GM13976 (cell line): ENCODE results near the gene LRIT1.
A peak's percentile ranks its signal among the peaks of the same experiment; 100 is the strongest.

Source experiments
- DNase-seq: peaks from one replicate; pipeline ENCODE4 v3.0.0; 2012; ENCODE audit warnings: low spot score
- CTCF ChIP-seq: IDR thresholded peaks from 2 replicates; pipeline ENCODE4 v1.5.1; 2012; ENCODE audit warnings: borderline replicate concordance, mild to moderate bottlenecking; ENCODE audit not compliant: insufficient read depth; ENCODE audit errors: extremely low read depth, missing control alignments, control extremely low read depth
- in situ Hi-C: fragments of 300-500 bp; cut with MboI; formaldehyde crosslinking; loops from one replicate; pipeline ENCODE4 v1.12.0; 2022; ENCODE audit warnings: low sequenced_read_pairs, mixed read lengths, inconsistent platforms; ENCODE audit not compliant: unreplicated experiment

LRIT1 gene

DNA sequence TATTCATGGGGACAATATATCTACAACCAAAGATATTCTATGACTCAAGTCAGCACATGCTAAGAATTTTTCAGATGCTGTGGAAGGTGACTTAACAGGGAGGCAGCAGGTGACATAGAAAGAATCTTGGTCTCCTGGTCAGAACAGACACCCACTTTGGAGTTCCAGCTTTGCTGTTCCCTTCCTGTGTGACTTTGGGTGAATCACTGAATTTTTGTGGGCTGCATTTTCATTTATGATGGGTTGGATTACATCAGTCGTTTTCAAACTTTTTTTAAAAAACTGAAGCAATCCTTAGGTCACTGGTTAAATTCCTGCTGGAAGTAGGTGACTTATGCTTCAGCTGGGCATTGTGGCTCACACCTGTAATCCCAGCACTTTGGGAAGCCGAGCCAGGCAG, 28.4 kb upstream of the LRIT1 start:
- DNase-seq: no peak
- in situ Hi-C loops: loop anchor here (5.0 to 10.0 kb wide), 2 partner anchors 85 to 273 kb away; no protein-coding TSS in a partner anchor
- no peak for TF ChIP-seq CTCF

DNA sequence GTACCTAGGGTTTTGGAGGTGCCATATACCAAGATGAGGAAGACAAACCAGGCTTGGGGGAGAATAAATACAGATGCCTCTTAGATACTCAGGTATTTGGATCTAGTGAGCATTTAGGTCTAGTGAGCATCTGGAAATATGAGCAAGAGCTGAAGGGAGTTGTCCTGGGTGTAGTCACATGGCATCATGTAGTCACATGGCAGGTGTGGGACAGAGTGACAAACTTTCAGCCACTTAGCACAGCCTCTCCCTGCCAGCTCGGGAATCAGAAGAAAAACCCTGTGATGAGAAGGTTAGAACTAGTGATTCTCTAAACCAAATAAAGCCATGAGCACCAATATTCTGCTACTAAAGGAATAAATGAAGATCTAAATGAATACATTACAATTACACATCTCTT, 27.8 kb upstream of the LRIT1 start:
- TF ChIP-seq CTCF: no peak
- no peak for DNase-seq
- in situ Hi-C loops: loop anchor here (5.0 to 10.0 kb wide), 2 partner anchors 86 to 273 kb away; no protein-coding TSS in a partner anchor

DNA sequence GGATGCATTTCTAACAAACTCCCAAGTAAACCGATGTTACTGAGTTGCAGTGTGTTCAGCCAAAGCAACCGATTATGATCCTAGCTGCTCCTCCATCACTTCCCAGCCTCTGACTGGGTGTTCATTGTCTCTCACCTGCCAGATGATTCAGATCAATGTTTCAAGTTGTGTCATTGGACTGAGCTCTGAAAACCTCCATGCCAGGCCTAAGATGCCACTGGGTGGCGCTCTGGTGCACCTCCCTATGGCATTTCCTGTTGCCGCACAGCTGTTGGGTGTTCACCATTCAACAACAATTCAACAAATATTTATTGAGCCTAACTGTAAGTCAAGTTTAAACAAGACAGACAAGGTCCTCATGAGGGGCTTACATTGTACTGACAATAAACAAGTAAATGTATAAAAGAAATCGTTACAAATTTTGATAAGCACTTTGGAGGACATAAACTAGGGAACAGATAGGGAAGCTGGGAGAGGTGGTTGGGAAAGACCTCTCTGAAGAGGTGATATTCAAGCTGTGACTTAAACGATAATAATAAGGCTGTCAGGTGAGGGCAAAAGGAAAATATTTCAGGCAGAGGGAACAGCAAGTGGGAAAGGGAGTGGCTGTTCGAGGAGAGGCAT, 26.3 kb upstream of the LRIT1 start:
- in situ Hi-C loops: loop anchor here (5.0 to 10.0 kb wide), 2 partner anchors 87 to 275 kb away; no protein-coding TSS in a partner anchor
- DNase-seq: peak; percentile 53
- TF ChIP-seq CTCF: peak; percentile 71

GRCh38 chr10:84265418-84265817, 24.1 kb upstream of the LRIT1 start:
- no peak for DNase-seq
- in situ Hi-C loops: loop anchor here (5.0 to 10.0 kb wide), 2 partner anchors 89 to 277 kb away; no protein-coding TSS in a partner anchor
- no peak for TF ChIP-seq CTCF

GRCh38 chr10:84264611-84265141, 23.3 kb upstream of the LRIT1 start:
- peak; percentile 96 for TF ChIP-seq CTCF
- in situ Hi-C loops: loop anchor here (5.0 to 10.0 kb wide), 2 partner anchors 90 to 278 kb away; no protein-coding TSS in a partner anchor
- peak; percentile 73 for DNase-seq

DNA sequence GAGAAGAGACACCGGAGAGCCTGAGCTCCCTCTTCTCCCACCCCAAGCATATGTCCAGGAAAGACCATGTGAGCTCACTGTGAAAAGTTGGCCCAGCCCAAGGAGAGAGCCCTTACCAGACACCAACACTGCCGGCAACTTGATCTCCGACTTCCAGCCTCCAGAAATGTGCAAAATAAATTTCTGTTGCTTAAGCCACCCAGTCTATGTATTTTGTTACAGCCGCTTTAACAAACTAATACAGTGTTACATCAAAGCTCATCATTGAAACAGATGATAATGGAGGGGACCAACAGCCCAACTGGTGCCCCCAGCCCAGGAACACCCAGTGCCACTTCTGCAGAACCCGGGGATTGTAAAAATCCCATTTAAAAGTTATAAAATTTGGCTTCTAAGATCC, 22.4 kb upstream of the LRIT1 start:
- DNase-seq: no peak
- in situ Hi-C loops: loop anchor here (10.0 kb wide), 1 partner anchor 91 kb away; no protein-coding TSS in a partner anchor
- TF ChIP-seq CTCF: no peak
